Neutrophil (primary cell): ENCODE data around the gene ZDHHC15.
"Not testable (repeated sequence)": the region's sequence is repeated elsewhere in the genome, so short reads cannot be mapped to it uniquely, and the experiment has no call there.

Source experiments
- H3K27ac ChIP-seq: fragments of 200-600 bp; sonication (generic); 2 replicates; pipeline ENCODE4 v1.5.1; 2016; ENCODE audit warnings: mild to moderate bottlenecking, moderate library complexity
- H3K27me3 ChIP-seq: fragments of 200-600 bp; sonication (generic); 2 replicates; pipeline ENCODE4 v1.6.0; 2016; ENCODE audit warnings: mild to moderate bottlenecking
- H3K36me3 ChIP-seq: fragments of 200-600 bp; sonication (generic); 2 replicates; pipeline ENCODE4 v1.5.1; 2017
- H3K4me1 ChIP-seq, 2 experiments: fragments of 200-600 bp in 1 of 2; sonication (generic) in 1 of 2; 1 replicate in 1 of 2; 2 replicates in 1 of 2; pipeline versions ENCODE4 v1.5.1 to v1.6.1; 2013 to 2016; ENCODE audit warnings: low read depth in 1 of 2, low read length in 1 of 2, mild to moderate bottlenecking in 1 of 2, moderate library complexity in 1 of 2; ENCODE audit not compliant: control insufficient read depth in 1 of 2, insufficient read depth in 1 of 2
- H3K4me3 ChIP-seq, 2 experiments: fragments of 200-600 bp in 1 of 2; sonication (generic) in 1 of 2; 1 replicate in 1 of 2; 2 replicates in 1 of 2; pipeline ENCODE4 v1.5.1; 2013 to 2016; ENCODE audit warnings: low read depth in 1 of 2, low read length in 1 of 2, mild to moderate bottlenecking in 1 of 2, moderate library complexity in 1 of 2
- H3K9me3 ChIP-seq: fragments of 200-600 bp; sonication (generic); 2 replicates; pipeline ENCODE4 v1.5.1; 2016
- TF ChIP-seq, protein P1 (sequence below): fragments of 200-600 bp; sonication (generic); IDR thresholded peaks from 2 replicates; pipeline ENCODE4 v1.5.1; 2016; ENCODE audit warnings: antibody characterized with exemption

The ZDHHC15 gene, protein sequence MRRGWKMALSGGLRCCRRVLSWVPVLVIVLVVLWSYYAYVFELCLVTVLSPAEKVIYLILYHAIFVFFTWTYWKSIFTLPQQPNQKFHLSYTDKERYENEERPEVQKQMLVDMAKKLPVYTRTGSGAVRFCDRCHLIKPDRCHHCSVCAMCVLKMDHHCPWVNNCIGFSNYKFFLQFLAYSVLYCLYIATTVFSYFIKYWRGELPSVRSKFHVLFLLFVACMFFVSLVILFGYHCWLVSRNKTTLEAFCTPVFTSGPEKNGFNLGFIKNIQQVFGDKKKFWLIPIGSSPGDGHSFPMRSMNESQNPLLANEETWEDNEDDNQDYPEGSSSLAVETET

GRCh38 chrX:75522565-75523431, at the start of gene ZDHHC15:
TSS of gene ZDHHC15 (minus strand) at chrX:75523037. CDS start at chrX:75523024, 13 bp downstream.
- Histone ChIP-seq H3K27me3 (peaks cover 11% of the 10 kb centered on the region), H3K9me3 (no peaks in the 10 kb centered on the region), H3K4me1 (no peaks in the 10 kb centered on the region), H3K36me3 (no peaks in the 10 kb centered on the region), H3K27ac (no peak within 1 kb of the TSS), H3K4me3 (peak within 1 kb of the TSS in 1 of 2 experiments; percentile 2)
- TF ChIP-seq, protein P1, sequence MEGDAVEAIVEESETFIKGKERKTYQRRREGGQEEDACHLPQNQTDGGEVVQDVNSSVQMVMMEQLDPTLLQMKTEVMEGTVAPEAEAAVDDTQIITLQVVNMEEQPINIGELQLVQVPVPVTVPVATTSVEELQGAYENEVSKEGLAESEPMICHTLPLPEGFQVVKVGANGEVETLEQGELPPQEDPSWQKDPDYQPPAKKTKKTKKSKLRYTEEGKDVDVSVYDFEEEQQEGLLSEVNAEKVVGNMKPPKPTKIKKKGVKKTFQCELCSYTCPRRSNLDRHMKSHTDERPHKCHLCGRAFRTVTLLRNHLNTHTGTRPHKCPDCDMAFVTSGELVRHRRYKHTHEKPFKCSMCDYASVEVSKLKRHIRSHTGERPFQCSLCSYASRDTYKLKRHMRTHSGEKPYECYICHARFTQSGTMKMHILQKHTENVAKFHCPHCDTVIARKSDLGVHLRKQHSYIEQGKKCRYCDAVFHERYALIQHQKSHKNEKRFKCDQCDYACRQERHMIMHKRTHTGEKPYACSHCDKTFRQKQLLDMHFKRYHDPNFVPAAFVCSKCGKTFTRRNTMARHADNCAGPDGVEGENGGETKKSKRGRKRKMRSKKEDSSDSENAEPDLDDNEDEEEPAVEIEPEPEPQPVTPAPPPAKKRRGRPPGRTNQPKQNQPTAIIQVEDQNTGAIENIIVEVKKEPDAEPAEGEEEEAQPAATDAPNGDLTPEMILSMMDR = no peak

DNA sequence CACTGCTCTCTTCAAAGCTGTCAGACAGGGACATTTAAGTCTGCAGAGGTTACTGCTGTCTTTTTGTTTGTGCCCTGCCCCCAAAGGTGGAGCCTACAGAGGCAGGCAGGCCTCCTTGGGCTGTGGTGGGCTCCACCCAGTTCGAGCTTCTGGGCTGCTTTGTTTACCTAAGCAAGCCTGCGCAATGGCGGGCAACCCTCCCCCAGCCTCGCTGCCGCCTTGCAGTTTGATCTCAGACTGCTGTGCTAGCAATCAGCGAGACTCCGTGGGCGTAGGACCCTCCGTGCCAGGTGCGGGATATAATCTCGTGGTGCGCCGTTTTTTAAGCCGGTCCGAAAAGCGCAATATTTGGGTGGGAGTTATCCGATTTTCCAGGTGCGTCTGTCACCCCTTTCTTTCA, 37.7 kb upstream of the ZDHHC15 start:
- not testable (repeated sequence) for H3K4me3 ChIP-seq, H3K4me1 ChIP-seq, H3K9me3 ChIP-seq, H3K27me3 ChIP-seq, H3K36me3 ChIP-seq, H3K27ac ChIP-seq

- no peaks in the 10 kb centered on the region for H3K27me3 ChIP-seq
- H3K27ac ChIP-seq = no peak overlapping the region
- no peaks in the 10 kb centered on the region for H3K4me1 ChIP-seq
- no peak overlapping the region for H3K4me3 ChIP-seq
- no peaks in the 10 kb centered on the region for H3K36me3 ChIP-seq
- no peaks in the 10 kb centered on the region for H3K9me3 ChIP-seq
- TF ChIP-seq, protein P1 = no peak
Observed at GRCh38 chrX:75547783-75548182, 24.9 kb upstream of the ZDHHC15 start.

DNA sequence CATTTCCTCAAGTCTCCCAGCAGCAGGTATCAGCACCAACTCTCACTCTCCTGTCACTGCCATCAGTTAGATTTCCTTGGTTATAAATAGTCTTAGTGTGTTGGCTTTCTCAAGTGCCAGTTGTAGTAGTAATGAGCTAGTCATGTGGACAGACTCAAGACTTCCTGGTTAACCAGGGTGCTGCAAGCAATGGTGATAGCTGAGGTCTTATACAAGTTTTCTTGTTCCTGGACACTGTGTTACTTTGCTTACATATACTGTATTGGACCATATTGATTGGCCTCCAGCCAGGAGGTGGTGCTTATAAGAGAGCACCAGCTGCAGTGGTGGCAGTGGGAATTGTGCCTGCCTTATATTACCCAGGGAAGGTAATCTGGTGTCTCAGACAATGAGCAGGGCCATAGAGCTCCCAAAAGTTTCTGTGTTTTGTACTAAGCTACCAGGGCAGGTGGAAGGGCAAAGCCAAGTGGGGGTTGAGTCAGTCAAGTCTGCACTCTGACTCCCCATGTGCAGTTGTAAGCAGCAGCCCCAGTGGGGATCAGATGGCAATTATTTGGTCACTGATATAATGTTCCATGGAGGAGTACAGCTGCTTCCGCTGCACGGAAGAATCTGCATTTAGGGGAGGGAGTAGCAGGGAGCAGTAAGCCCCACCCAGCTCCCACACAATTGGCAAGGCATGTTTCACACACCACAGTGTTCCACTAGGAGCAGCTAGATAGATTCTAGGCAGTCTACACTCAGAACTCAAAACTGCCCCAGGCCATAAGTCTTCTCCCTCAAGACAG, 24.1 kb upstream of the ZDHHC15 start:
- Histone ChIP-seq H3K36me3 (no peaks in the 10 kb centered on the region), H3K4me3 (no peak overlapping the region), H3K9me3 (no peaks in the 10 kb centered on the region), H3K4me1 (no peaks in the 10 kb centered on the region), H3K27me3 (no peaks in the 10 kb centered on the region), H3K27ac (no peak overlapping the region)
- TF ChIP-seq, protein P1 = no peak

- TF ChIP-seq, protein P1 = no peak
- no peaks in the 10 kb centered on the region for H3K9me3 ChIP-seq
- no peak overlapping the region for H3K4me3 ChIP-seq
- no peaks in the 10 kb centered on the region for H3K27me3 ChIP-seq
- H3K27ac ChIP-seq = no peak overlapping the region
- H3K4me1 ChIP-seq = no peaks in the 10 kb centered on the region
- H3K36me3 ChIP-seq = no peaks in the 10 kb centered on the region
Observed at GRCh38 chrX:75544786-75545185, 21.9 kb upstream of the ZDHHC15 start.
